ENCODE results near the gene RNF148.
"Not testable (repeated sequence)": the region's sequence is repeated elsewhere in the genome, so short reads cannot be mapped to it uniquely, and the experiment has no call there.

The RNF148 gene

GRCh38 chr7:122691569-122692235 lies 11.0 kb downstream of the RNF148 start:
- DNase-seq (ENCODE audit: low read depth, low spot score), result no peak

- DNase-seq (ENCODE audit: low read depth, low spot score), result no peak
Measured at GRCh38 chr7:122689346-122690109, 13.2 kb downstream of the RNF148 start.

- no peak for DNase-seq (ENCODE audit: low read depth, low spot score)
Measured at GRCh38 chr7:122688400-122688998, 14.2 kb downstream of the RNF148 start.

GRCh38 chr7:122686360-122686878 lies 16.3 kb downstream of the RNF148 start:
- no peak for DNase-seq (ENCODE audit: low read depth, low spot score)

- DNase-seq (ENCODE audit: low read depth, low spot score), result no peak
Measured at GRCh38 chr7:122684504-122684903, 18.2 kb downstream of the RNF148 start.

GRCh38 chr7:122682815-122683550 lies 19.7 kb downstream of the RNF148 start:
- no peak for DNase-seq (ENCODE audit: low read depth, low spot score)

GRCh38 chr7:122681186-122681585 lies 21.5 kb downstream of the RNF148 start:
- DNase-seq (ENCODE audit: low read depth, low spot score), result not testable (repeated sequence)

- no peak for DNase-seq (ENCODE audit: low read depth, low spot score)
Measured at GRCh38 chr7:122679813-122680212, 22.9 kb downstream of the RNF148 start.

- DNase-seq (ENCODE audit: low read depth, low spot score), result not testable (repeated sequence)
Measured at GRCh38 chr7:122679269-122679709, 23.4 kb downstream of the RNF148 start.

GRCh38 chr7:122677149-122677548 lies 25.6 kb downstream of the RNF148 start:
- DNase-seq (ENCODE audit: low read depth, low spot score), result no peak

- no peak for DNase-seq (ENCODE audit: low read depth, low spot score)
Measured at GRCh38 chr7:122676466-122676865, 26.3 kb downstream of the RNF148 start.

GRCh38 chr7:122675621-122676020 lies 27.1 kb downstream of the RNF148 start:
- no peak for DNase-seq (ENCODE audit: low read depth, low spot score)

GRCh38 chr7:122675011-122675410 lies 27.7 kb downstream of the RNF148 start:
- no peak for DNase-seq (ENCODE audit: low read depth, low spot score)

- DNase-seq (ENCODE audit: low read depth, low spot score), result no peak
Measured at GRCh38 chr7:122674502-122674901, 28.2 kb downstream of the RNF148 start.

GRCh38 chr7:122673951-122674350 lies 28.8 kb downstream of the RNF148 start:
- DNase-seq (ENCODE audit: low read depth, low spot score), result no peak

GRCh38 chr7:122672536-122672935 lies 30.2 kb downstream of the RNF148 start:
- DNase-seq (ENCODE audit: low read depth, low spot score), result no peak

- DNase-seq (ENCODE audit: low read depth, low spot score), result no peak
Measured at GRCh38 chr7:122663733-122664132, 39.0 kb downstream of the RNF148 start.

- no peak for DNase-seq (ENCODE audit: low read depth, low spot score)
Measured at GRCh38 chr7:122658856-122659255, 43.9 kb downstream of the RNF148 start.

GRCh38 chr7:122653685-122654084 lies 49.0 kb downstream of the RNF148 start:
- no peak for DNase-seq (ENCODE audit: low read depth, low spot score)

GRCh38 chr7:122652876-122653275 lies 49.8 kb downstream of the RNF148 start:
- DNase-seq (ENCODE audit: low read depth, low spot score), result no peak
